Vagina (tissue), 2 donors: ENCODE data around the gene PSKH1.

Experiments used
- CTCF ChIP-seq, 3 experiments: fragments of 450-650 bp in 2 of 3; fragments of 200-600 bp in 1 of 3; sonication (generic) in 1 of 3; IDR thresholded peaks; one replicate each; pipeline ENCODE4 v1.5.1; 2017 to 2019; ENCODE audit warnings: antibody characterized with exemption in 3 of 3, mild to moderate bottlenecking in 2 of 3, moderate library complexity in 2 of 3
- POLR2A ChIP-seq, 2 donors: fragments of 450-650 bp; IDR thresholded peaks; one replicate each; pipeline ENCODE4 v1.6.1; 2017; ENCODE audit warnings: antibody characterized with exemption in 2 of 2, mild to moderate bottlenecking in 2 of 2, moderate library complexity in 2 of 2
- POLR2AphosphoS5 ChIP-seq, 2 donors: sonication (generic); formaldehyde crosslinking; IDR thresholded peaks; one replicate each; pipeline ENCODE4 v1.9.0; 2017; ENCODE audit warnings: antibody characterized with exemption in 2 of 2, mild to moderate bottlenecking in 2 of 2, low read depth in 1 of 2; ENCODE audit not compliant: insufficient read depth in 1 of 2

- no peak for TF ChIP-seq CTCF (IDR thresholded peaks at IDR 0.05)
- no peak for TF ChIP-seq POLR2A (IDR thresholded peaks at IDR 0.05)
- no peak for TF ChIP-seq POLR2AphosphoS5 (IDR thresholded peaks at IDR 0.05; ENCODE audit: insufficient read depth in 1 of 2, low read depth in 1 of 2)
Measured at GRCh38 chr16:67885976-67886375, 7.1 kb upstream of the PSKH1 start.
